ENCODE measurements around the gene TECPR1.
"Not testable (repeated sequence)": the region's sequence is repeated elsewhere in the genome, so short reads cannot be mapped to it uniquely, and the experiment has no call there.

The TECPR1 gene

GRCh38 chr7:98221611-98222532, 30.2 kb downstream of the TECPR1 start:
- H3K4me3 ChIP-seq (ENCODE audit: low read depth, low read length): no peak overlapping the region
- DNase-seq (ENCODE audit: low read depth): no peak
- TF ChIP-seq, protein P1, sequence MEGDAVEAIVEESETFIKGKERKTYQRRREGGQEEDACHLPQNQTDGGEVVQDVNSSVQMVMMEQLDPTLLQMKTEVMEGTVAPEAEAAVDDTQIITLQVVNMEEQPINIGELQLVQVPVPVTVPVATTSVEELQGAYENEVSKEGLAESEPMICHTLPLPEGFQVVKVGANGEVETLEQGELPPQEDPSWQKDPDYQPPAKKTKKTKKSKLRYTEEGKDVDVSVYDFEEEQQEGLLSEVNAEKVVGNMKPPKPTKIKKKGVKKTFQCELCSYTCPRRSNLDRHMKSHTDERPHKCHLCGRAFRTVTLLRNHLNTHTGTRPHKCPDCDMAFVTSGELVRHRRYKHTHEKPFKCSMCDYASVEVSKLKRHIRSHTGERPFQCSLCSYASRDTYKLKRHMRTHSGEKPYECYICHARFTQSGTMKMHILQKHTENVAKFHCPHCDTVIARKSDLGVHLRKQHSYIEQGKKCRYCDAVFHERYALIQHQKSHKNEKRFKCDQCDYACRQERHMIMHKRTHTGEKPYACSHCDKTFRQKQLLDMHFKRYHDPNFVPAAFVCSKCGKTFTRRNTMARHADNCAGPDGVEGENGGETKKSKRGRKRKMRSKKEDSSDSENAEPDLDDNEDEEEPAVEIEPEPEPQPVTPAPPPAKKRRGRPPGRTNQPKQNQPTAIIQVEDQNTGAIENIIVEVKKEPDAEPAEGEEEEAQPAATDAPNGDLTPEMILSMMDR (IDR thresholded peaks at IDR 0.05; ENCODE audit: low read depth, low read length, missing control alignments): no peak

DNA sequence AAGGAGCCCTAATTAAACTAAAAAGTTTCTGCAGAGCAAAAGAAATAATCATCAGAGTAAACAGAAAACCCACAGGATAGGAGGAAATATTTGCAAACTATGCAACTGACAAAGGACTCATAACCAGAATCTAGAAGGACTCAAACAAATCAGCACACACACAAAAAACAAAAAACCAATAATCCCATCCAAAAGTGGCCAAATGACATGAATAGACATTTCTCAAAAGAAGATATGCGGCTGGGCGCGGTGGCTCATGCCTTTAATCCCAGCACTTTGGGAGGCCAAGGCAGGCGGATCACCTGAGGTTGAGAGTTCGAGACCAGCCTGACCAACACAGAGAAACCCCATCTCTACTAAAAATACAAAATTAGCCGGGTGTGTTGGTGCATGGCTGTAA, 32.6 kb downstream of the TECPR1 start:
- in situ Hi-C loops (cut with HindIII; ENCODE audit: low sequenced_read_pairs); DNase-seq (ENCODE audit: low read depth); H3K4me3 ChIP-seq (ENCODE audit: low read depth, low read length): not testable (repeated sequence)

More at GRCh38 chr7:98221611-98222532, 30.2 kb downstream of the TECPR1 start:
- in situ Hi-C loops (cut with HindIII; ENCODE audit: low sequenced_read_pairs): no loop called here

DNA sequence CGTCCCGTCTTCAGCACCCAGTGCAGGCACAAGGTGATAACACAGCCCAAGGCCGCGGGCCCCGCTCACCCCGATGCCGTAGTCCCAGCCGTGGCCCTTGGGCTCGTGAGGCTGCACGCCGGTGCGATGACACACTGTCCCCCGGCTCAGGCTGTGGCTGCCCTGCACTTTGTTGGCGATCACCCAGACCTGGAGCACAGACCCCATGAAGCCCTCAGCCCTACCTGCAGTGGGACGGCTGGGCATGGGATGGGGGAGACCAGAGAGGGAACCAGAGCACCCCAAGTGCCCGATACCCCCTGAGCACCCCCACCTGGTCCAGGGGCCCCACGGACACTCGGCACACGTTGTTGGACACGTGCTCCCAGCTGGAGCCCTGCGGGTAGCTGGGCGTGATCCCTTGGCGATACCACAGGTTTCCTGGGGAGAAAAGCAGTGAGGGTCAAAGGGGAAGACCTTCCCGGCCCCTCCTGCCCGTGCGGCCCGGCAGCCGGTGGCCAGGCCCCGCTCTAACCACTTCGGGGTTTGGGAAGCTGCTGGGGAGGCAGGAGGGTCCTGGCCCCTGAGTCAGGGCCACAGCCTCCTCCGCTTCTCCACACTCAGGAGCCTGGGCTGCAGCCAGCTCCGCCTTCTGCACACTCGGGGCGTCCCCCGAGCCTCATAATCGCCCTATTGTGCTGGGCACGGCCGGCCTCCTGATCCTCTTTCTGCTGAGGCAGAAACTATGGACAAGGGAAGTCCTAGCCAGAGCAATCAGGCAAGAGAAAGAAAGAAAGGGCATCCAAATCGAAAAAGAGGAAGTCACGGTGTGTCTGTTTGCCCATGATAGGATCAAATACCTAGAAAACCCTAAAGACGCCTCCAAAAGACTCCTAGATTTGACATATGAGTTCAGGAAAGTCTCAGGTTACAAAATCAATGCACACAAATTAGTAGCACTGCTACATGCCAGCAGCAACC, 34.1 kb downstream of the TECPR1 start:
- in situ Hi-C loops (cut with HindIII; ENCODE audit: low sequenced_read_pairs): no loop called here
- DNase-seq (ENCODE audit: low read depth): no peak
- TF ChIP-seq, protein P1 (IDR thresholded peaks at IDR 0.05; ENCODE audit: low read depth, low read length, missing control alignments): no peak
- H3K4me3 ChIP-seq (ENCODE audit: low read depth, low read length): no peak overlapping the region

GRCh38 chr7:98216941-98217622, 35.0 kb downstream of the TECPR1 start:
- DNase-seq (ENCODE audit: low read depth): no peak
- in situ Hi-C loops (cut with HindIII; ENCODE audit: low sequenced_read_pairs): no loop called here
- TF ChIP-seq, protein P1 (IDR thresholded peaks at IDR 0.05; ENCODE audit: low read depth, low read length, missing control alignments): no peak
- H3K4me3 ChIP-seq (ENCODE audit: low read depth, low read length): no peak overlapping the region

DNA sequence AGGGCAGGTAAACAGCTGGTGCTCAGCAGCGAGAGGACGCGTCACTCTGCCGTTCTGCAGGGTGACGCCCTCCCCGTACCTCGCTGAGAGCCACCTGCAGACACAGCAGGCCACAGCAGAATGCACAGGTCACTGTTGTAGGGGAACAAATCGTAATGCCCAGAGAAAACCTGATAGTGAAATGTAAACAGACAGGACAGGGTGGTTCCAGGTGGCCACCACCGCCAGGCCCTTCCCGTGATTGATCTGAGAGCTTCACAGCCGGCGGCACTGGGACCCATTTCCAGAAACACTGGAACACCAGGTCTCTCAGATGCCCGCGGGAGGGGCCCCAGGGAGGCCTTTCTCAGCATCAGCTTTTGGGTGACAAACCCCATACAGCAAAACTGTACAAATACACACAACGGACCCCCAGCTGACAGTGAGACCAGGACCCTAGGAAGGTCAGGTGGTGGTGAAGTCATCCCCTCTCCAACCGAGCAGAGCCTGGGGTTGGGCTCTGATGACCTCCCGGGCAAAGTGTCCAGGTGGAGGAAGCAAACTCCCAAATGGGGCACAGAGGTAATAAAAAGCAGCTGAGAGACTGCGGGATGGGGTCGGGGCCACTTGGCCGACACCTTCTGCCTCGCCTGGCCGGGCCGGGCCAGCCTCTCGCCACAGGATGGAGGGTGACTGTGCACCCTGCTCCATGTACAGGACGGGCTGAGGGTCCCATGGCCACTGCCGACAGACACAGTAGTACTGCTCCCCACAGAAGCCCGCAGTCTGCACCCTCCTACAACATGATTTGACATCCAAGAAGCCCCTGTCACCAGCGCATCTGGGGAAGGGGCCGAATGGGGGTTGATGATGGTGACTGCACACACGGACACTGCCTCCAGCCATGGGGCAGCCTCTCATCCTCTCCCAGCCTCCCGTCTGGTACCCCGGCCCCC, 36.2 kb downstream of the TECPR1 start:
- in situ Hi-C loops (cut with HindIII; ENCODE audit: low sequenced_read_pairs): no loop called here
- H3K4me3 ChIP-seq (ENCODE audit: low read depth, low read length): no peak overlapping the region
- no peak for DNase-seq (ENCODE audit: low read depth)
- TF ChIP-seq, protein P1 (IDR thresholded peaks at IDR 0.05; ENCODE audit: low read depth, low read length, missing control alignments): no peak

GRCh38 chr7:98214811-98215321, 37.2 kb downstream of the TECPR1 start:
- H3K4me3 ChIP-seq (ENCODE audit: low read depth, low read length): no peak overlapping the region
- DNase-seq (ENCODE audit: low read depth): no peak
- TF ChIP-seq, protein P1 (IDR thresholded peaks at IDR 0.05; ENCODE audit: low read depth, low read length, missing control alignments): no peak
- in situ Hi-C loops (cut with HindIII; ENCODE audit: low sequenced_read_pairs): no loop called here
